CD14-positive monocyte (primary cell): ENCODE data around the gene PON3. TPM values are rescaled to one million over a fixed set of nuclear protein-coding genes. Genes with fewer than 3 reads are reported as not detected.

Experiments used
- DNase-seq, 3 donors: peaks; one replicate each; pipeline ENCODE4 v3.0.0-alpha.2; 2011 to 2022
- H2AFZ ChIP-seq: 2 replicates; pipeline ENCODE4 v1.6.0; 2012; ENCODE audit warnings: mild to moderate bottlenecking, low read depth, low read length, inconsistent platforms; ENCODE audit not compliant: insufficient read depth, poor library complexity, severe bottlenecking
- H3K27ac ChIP-seq, 2 donors: 1 replicate in 1 of 2; 2 replicates in 1 of 2; pipeline ENCODE4 v1.5.1; 2012 to 2013; ENCODE audit warnings: low read length in 2 of 2, control low read depth in 1 of 2, inconsistent platforms in 1 of 2, low read depth in 1 of 2, mild to moderate bottlenecking in 1 of 2
- H3K27me3 ChIP-seq, 2 donors: one replicate each; pipeline versions ENCODE4 v1.6.0 to v1.6.1; 2011 to 2013; ENCODE audit warnings: low read length in 2 of 2; ENCODE audit not compliant: control insufficient read depth in 2 of 2, insufficient read depth in 2 of 2
- H3K36me3 ChIP-seq, 2 donors: replicated peaks in 1 of 2; 1 replicate in 1 of 2; 2 replicates in 1 of 2; pipeline versions ENCODE4 v1.5.1 to v1.6.1; 2012 to 2013; ENCODE audit warnings: low read length in 2 of 2, control low read depth in 1 of 2, inconsistent platforms in 1 of 2, mild to moderate bottlenecking in 1 of 2; ENCODE audit not compliant: insufficient read depth in 2 of 2, control insufficient read depth in 1 of 2
- H3K4me1 ChIP-seq, 2 donors: 1 replicate in 1 of 2; 2 replicates in 1 of 2; pipeline versions ENCODE4 v1.5.1 to v1.6.1; 2012 to 2013; ENCODE audit warnings: low read length in 2 of 2, control low read depth in 1 of 2, inconsistent platforms in 1 of 2, mild to moderate bottlenecking in 1 of 2, moderate library complexity in 1 of 2; ENCODE audit not compliant: insufficient read depth in 2 of 2, control insufficient read depth in 1 of 2
- H3K4me2 ChIP-seq: replicated peaks from 2 replicates; pipeline ENCODE3; 2012; ENCODE audit warnings: low read length, moderate library complexity, mild to moderate bottlenecking; ENCODE audit not compliant: poor library complexity, severe bottlenecking; ENCODE audit errors: extremely low read depth
- H3K4me3 ChIP-seq, 3 experiments: fragments of 200-600 bp in 1 of 3; sonication (generic) in 1 of 3; replicated peaks in 1 of 3; 1 replicate in 2 of 3; 2 replicates in 1 of 3; pipeline ENCODE4 v1.5.1; 2011 to 2013; ENCODE audit warnings: low read length in 3 of 3, mild to moderate bottlenecking in 3 of 3, control low read depth in 2 of 3, low read depth in 2 of 3, inconsistent platforms in 1 of 3, moderate library complexity in 1 of 3
- H3K79me2 ChIP-seq: 2 replicates; pipeline ENCODE4 v1.6.0; 2012; ENCODE audit warnings: mild to moderate bottlenecking, control low read depth, inconsistent platforms, low read length, moderate library complexity; ENCODE audit not compliant: insufficient read depth
- H3K9ac ChIP-seq: 2 replicates; pipeline ENCODE4 v1.6.0; 2017; ENCODE audit warnings: low read length, mild to moderate bottlenecking; ENCODE audit not compliant: insufficient read depth, poor library complexity, severe bottlenecking
- H3K9me3 ChIP-seq, 2 donors: replicated peaks in 1 of 2; 1 replicate in 1 of 2; 2 replicates in 1 of 2; pipeline versions ENCODE4 v1.5.1 to v1.6.1; 2012 to 2013; ENCODE audit warnings: low read length in 2 of 2, control low read depth in 1 of 2; ENCODE audit not compliant: control insufficient read depth in 1 of 2, insufficient read depth in 1 of 2
- H4K20me1 ChIP-seq: 2 replicates; pipeline ENCODE4 v1.6.0; 2012; ENCODE audit warnings: mild to moderate bottlenecking, low read length, control low read depth, moderate library complexity; ENCODE audit not compliant: insufficient read depth
- H3K27ac Mint-ChIP-seq, 7 donors: one replicate each; pipeline ENCODE4 v1.8.0; 2020; ENCODE audit warnings: mild to moderate bottlenecking in 7 of 7, mixed read lengths in 7 of 7, moderate library complexity in 6 of 7, inconsistent platforms in 2 of 7
- H3K27me3 Mint-ChIP-seq, 3 donors: one replicate each; pipeline ENCODE4 v1.8.0; 2021 to 2022; ENCODE audit warnings: low read depth in 3 of 3, mild to moderate bottlenecking in 3 of 3, mixed read lengths in 3 of 3, moderate library complexity in 3 of 3, inconsistent platforms in 1 of 3
- H3K36me3 Mint-ChIP-seq, 2 donors: one replicate each; pipeline ENCODE4 v1.8.0; 2020; ENCODE audit warnings: mixed read lengths in 2 of 2, inconsistent platforms in 1 of 2, mild to moderate bottlenecking in 1 of 2
- H3K4me1 Mint-ChIP-seq: one replicate; pipeline ENCODE4 v1.8.0; 2020; ENCODE audit warnings: mild to moderate bottlenecking, mixed read lengths
- H3K4me3 Mint-ChIP-seq, 2 donors: one replicate each; pipeline ENCODE4 v1.8.0; 2020; ENCODE audit warnings: mild to moderate bottlenecking in 2 of 2, mixed read lengths in 2 of 2, moderate library complexity in 1 of 2
- H3K9me3 Mint-ChIP-seq, 7 donors: one replicate each; pipeline ENCODE4 v1.8.0; 2020 to 2022; ENCODE audit warnings: mixed read lengths in 7 of 7, mild to moderate bottlenecking in 6 of 7, moderate library complexity in 6 of 7, inconsistent platforms in 2 of 7
- WGBS: methylation state at CpG from one replicate; pipeline ENCODE4 v1.1.5; 2013; ENCODE audit warnings: missing lambda C conversion rate; ENCODE audit not compliant: insufficient coverage; 5-methylcytosine and 5-hydroxymethylcytosine counted together
- intact Hi-C, 2 donors: fragments of 100-400 bp; cut with micrococcal nuclease; formaldehyde crosslinking; loops; one replicate each; pipeline versions ENCODE4 v1.15.0 to v1.15.1; 2023
- polyA plus RNA-seq, 3 donors: library from polyadenylated mRNA; depleted of rRNA in 1 of 3; unstranded in 2 of 3; stranded (reverse) in 1 of 3; fragments of 300-500 nt in 2 of 3; fragments of >200 nt in 1 of 3; fragmentation: Illumina TruSeq in 2 of 3; gene quantifications; 1 replicate in 2 of 3; 2 replicates in 1 of 3; pipeline ENCODE4 v1.2.3, GENCODE V29; 2012 to 2021
- TF ChIP-seq, protein P1 (sequence below): fragments of 200-600 bp; IDR thresholded peaks from one replicate; pipeline ENCODE4 v1.8.0; 2022; ENCODE audit warnings: antibody characterized with exemption, mild to moderate bottlenecking

Gene PON3
- polyA plus RNA-seq, 3 donors, result not detected

DNA sequence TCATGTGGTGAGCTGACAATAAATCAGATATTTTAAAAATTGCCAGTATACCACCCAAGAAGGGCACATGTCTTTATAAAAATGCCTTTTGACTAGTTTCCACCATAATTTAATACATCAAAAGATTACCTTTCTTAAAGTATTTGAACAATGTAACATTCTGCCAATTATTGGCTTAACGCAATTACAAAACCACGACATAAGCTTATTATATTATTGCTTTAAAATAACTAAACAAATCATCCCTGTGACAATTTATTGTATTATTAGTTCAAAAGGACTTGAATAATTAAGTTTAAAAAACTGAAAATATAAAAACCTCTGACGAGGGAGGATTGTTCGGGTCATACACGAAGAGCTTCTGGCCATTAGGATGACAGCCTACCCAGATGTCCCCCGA is 9.6 kb upstream of the PON3 start:
- H3K27ac Mint-ChIP-seq, result no peak overlapping the region
- H3K36me3 ChIP-seq, result peaks cover 4 to 23% of the 10 kb centered on the region in 2 donors
- peaks cover 21% of the 10 kb centered on the region in 2 donors for H3K36me3 Mint-ChIP-seq
- H3K4me3 ChIP-seq, result no peak overlapping the region
- intact Hi-C loops, result no loop called here
- no peaks in the 10 kb centered on the region for H3K27me3 ChIP-seq
- H3K9me3 Mint-ChIP-seq, result peaks cover 0 to 1% (median 0%) of the 10 kb centered on the region in 7 donors
- H3K27me3 Mint-ChIP-seq, result no peaks in the 10 kb centered on the region
- WGBS, result no CpG with 5 or more reads among the region's 6 CpGs
- H2AFZ ChIP-seq, result no peak overlapping the region
- H3K9me3 ChIP-seq, result no peaks in the 10 kb centered on the region
- H3K79me2 ChIP-seq, result no peaks in the 10 kb centered on the region
- TF ChIP-seq, protein P1, sequence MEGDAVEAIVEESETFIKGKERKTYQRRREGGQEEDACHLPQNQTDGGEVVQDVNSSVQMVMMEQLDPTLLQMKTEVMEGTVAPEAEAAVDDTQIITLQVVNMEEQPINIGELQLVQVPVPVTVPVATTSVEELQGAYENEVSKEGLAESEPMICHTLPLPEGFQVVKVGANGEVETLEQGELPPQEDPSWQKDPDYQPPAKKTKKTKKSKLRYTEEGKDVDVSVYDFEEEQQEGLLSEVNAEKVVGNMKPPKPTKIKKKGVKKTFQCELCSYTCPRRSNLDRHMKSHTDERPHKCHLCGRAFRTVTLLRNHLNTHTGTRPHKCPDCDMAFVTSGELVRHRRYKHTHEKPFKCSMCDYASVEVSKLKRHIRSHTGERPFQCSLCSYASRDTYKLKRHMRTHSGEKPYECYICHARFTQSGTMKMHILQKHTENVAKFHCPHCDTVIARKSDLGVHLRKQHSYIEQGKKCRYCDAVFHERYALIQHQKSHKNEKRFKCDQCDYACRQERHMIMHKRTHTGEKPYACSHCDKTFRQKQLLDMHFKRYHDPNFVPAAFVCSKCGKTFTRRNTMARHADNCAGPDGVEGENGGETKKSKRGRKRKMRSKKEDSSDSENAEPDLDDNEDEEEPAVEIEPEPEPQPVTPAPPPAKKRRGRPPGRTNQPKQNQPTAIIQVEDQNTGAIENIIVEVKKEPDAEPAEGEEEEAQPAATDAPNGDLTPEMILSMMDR, result no peak
- H3K4me2 ChIP-seq, result no peak overlapping the region
- no peaks in the 10 kb centered on the region for H3K4me1 ChIP-seq
- H3K27ac ChIP-seq, result no peak overlapping the region
- H3K4me1 Mint-ChIP-seq, result no peaks in the 10 kb centered on the region
- no peak overlapping the region for H3K9ac ChIP-seq
- no peak overlapping the region for H3K4me3 Mint-ChIP-seq
- no peaks in the 10 kb centered on the region for H4K20me1 ChIP-seq
- DNase-seq, result no peak

DNA sequence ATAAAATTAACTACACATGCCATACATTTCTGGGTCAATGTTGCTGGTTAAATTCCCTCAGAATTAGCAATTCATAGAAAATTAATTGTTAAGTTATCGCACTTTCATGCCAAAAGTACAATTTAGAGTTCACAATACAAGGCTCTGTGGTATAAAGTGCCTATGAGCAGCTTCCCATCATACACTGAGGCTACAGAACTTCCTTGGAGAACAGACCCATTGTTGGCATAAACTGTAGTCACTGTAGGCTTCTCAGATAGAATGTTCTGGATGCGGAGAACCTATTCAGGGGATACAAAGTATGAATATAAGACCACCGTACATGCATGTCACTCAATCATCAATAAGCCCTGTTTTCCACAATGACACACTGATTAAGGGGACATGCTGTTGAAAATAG is 9.0 kb upstream of the PON3 start:
- H3K9ac ChIP-seq, result no peak overlapping the region
- H3K4me3 ChIP-seq, result no peak overlapping the region
- no peak overlapping the region for H3K4me3 Mint-ChIP-seq
- no peak for DNase-seq
- TF ChIP-seq, protein P1, result no peak
- peaks cover 4 to 18% of the 10 kb centered on the region in 2 donors for H3K36me3 ChIP-seq
- H3K9me3 Mint-ChIP-seq, result peaks cover 0 to 1% (median 0%) of the 10 kb centered on the region in 7 donors
- H3K79me2 ChIP-seq, result no peaks in the 10 kb centered on the region
- peaks cover 0 to 2% (median 0%) of the 10 kb centered on the region in 3 donors for H3K27me3 Mint-ChIP-seq
- no peak overlapping the region for H2AFZ ChIP-seq
- no peaks in the 10 kb centered on the region for H4K20me1 ChIP-seq
- peaks cover 15 to 21% of the 10 kb centered on the region in 2 donors for H3K36me3 Mint-ChIP-seq
- H3K4me2 ChIP-seq, result no peak overlapping the region
- H3K27ac ChIP-seq, result no peak overlapping the region
- no peaks in the 10 kb centered on the region for H3K27me3 ChIP-seq
- H3K4me1 ChIP-seq, result no peaks in the 10 kb centered on the region
- H3K27ac Mint-ChIP-seq, result no peak overlapping the region
- WGBS, result no CpG with 5 or more reads among the region's 3 CpGs
- no peaks in the 10 kb centered on the region for H3K4me1 Mint-ChIP-seq
- intact Hi-C loops, result no loop called here
- H3K9me3 ChIP-seq, result no peaks in the 10 kb centered on the region
